GM12874 (cell line): Measurements from ENCODE around the gene TMEM106B.

Source experiments
- CTCF ChIP-seq: IDR thresholded peaks from 2 replicates; pipeline ENCODE4 v1.5.1; 2011; ENCODE audit warnings: low read depth, mild to moderate bottlenecking, control low read depth, low read length, moderate library complexity; ENCODE audit not compliant: insufficient read depth

TMEM106B gene

GRCh38 chr7:12234334-12234865 lies 23.3 kb downstream of the TMEM106B start:
- no peak for TF ChIP-seq CTCF

- TF ChIP-seq CTCF: no peak
Measured at GRCh38 chr7:12235970-12236369, 24.9 kb downstream of the TMEM106B start.

GRCh38 chr7:12237007-12237406 lies 25.9 kb downstream of the TMEM106B start:
- no peak for TF ChIP-seq CTCF

GRCh38 chr7:12239806-12240205 lies 28.7 kb downstream of the TMEM106B start:
- no peak for TF ChIP-seq CTCF

DNA sequence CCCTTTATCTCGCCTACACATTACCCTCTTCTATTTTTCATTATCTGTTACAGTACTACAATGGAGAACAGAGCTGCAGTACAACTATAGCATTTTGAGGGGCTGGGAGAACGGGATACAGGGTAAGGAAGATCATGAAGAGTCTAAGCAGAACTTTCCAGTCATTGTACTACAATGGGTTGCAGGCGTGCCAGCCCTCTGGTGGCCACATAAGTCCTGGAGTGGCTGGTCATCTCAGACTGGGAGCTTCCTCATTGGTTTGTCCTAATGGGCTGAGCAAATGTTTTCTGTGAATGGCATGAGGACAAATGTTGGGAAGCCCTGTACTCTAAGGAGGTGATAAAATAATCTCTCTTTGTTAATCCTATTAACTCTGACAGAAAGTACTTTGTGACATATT lies 33.0 kb downstream of the TMEM106B start:
- TF ChIP-seq CTCF: peak; percentile 28; the same call in 1 of the 2 replicates

GRCh38 chr7:12244694-12245093 lies 33.6 kb downstream of the TMEM106B start:
- no peak for TF ChIP-seq CTCF

DNA sequence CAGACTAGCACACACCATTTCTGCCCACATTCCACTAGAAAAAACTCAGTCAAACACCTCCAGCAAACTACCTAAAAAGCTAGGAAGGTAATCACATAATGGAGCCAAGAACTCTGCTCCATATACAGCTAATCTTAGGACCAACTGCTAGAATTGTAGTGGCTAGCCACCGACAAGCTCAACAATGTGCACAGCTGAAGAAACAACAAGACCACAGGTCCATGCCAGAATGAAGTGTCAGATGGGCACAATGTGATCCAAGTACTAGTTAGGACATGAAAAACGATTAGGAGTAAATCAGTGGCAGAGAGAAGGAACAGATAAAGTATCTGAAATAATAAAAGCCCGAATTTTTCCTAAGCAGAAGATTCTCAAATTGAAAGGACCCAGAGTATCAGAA lies 38.6 kb downstream of the TMEM106B start:
- TF ChIP-seq CTCF: no peak
